ENCODE measurements around the gene AMPD3.

AMPD3 gene

GRCh38 chr11:10539339-10539738 is 84.3 kb downstream of the AMPD3 start:
- H3K9me3 ChIP-seq (ENCODE audit: severe bottlenecking): no peaks in the 10 kb centered on the region
- H3K27ac ChIP-seq (ENCODE audit: poor library complexity, severe bottlenecking): no peak overlapping the region
- H3K36me3 ChIP-seq (ENCODE audit: low read depth): no peaks in the 10 kb centered on the region; the same call in 1 of the 2 replicates
- H3K4me3 ChIP-seq (ENCODE audit: severe bottlenecking): no peak overlapping the region
- H3K27me3 ChIP-seq (ENCODE audit: insufficient read depth, poor library complexity, severe bottlenecking): no peaks in the 10 kb centered on the region
- DNase-seq (ENCODE audit: low spot score): no peak
- ATAC-seq (ENCODE audit: low read depth): no peak
- TF ChIP-seq CTCF (IDR thresholded peaks at IDR 0.05; ENCODE audit: poor library complexity, severe bottlenecking): no peak
- H3K4me1 ChIP-seq (ENCODE audit: insufficient read depth, poor library complexity, severe bottlenecking): peaks cover 7% of the 10 kb centered on the region

- no peaks in the 10 kb centered on the region; the same call in 1 of the 2 replicates for H3K36me3 ChIP-seq (ENCODE audit: low read depth)
- H3K9me3 ChIP-seq (ENCODE audit: severe bottlenecking): no peaks in the 10 kb centered on the region
- no peak for TF ChIP-seq CTCF (IDR thresholded peaks at IDR 0.05; ENCODE audit: poor library complexity, severe bottlenecking)
- ATAC-seq (ENCODE audit: low read depth) (peak; percentile 63), DNase-seq (ENCODE audit: low spot score) (no peak)
- H3K27ac ChIP-seq (ENCODE audit: poor library complexity, severe bottlenecking): peak overlapping the region; percentile 49
- peaks cover 7% of the 10 kb centered on the region for H3K4me1 ChIP-seq (ENCODE audit: insufficient read depth, poor library complexity, severe bottlenecking)
- H3K27me3 ChIP-seq (ENCODE audit: insufficient read depth, poor library complexity, severe bottlenecking): no peaks in the 10 kb centered on the region
- peak overlapping the region; percentile 51 for H3K4me3 ChIP-seq (ENCODE audit: severe bottlenecking)
Measured at GRCh38 chr11:10540546-10540914, 85.5 kb downstream of the AMPD3 start.

- peaks cover 7% of the 10 kb centered on the region for H3K4me1 ChIP-seq (ENCODE audit: insufficient read depth, poor library complexity, severe bottlenecking)
- H3K4me3 ChIP-seq (ENCODE audit: severe bottlenecking): peak within 1 kb of the TSS; percentile 51
- H3K9me3 ChIP-seq (ENCODE audit: severe bottlenecking): no peaks in the 10 kb centered on the region
- ATAC-seq (ENCODE audit: low read depth) (peak; percentile 95), DNase-seq (ENCODE audit: low spot score) (peak; percentile 96)
- peak within 1 kb of the TSS; percentile 49 for H3K27ac ChIP-seq (ENCODE audit: poor library complexity, severe bottlenecking)
- H3K27me3 ChIP-seq (ENCODE audit: insufficient read depth, poor library complexity, severe bottlenecking): no peaks in the 10 kb centered on the region
- no peaks in the 10 kb centered on the region; the same call in 1 of the 2 replicates for H3K36me3 ChIP-seq (ENCODE audit: low read depth)
- peak; percentile 91 for TF ChIP-seq CTCF (IDR thresholded peaks at IDR 0.05; ENCODE audit: poor library complexity, severe bottlenecking)
Measured at GRCh38 chr11:10540915-10541560, 86.0 kb downstream of the AMPD3 start, which contains the start of gene RNF141. Gene RNF141, minus strand, starts transcription at chr11:10541187. Its CDS starts 7,029 bp downstream, at chr11:10534158.

GRCh38 chr11:10541561-10541930 is 86.5 kb downstream of the AMPD3 start:
- ATAC-seq (ENCODE audit: low read depth) (no peak), DNase-seq (ENCODE audit: low spot score) (no peak)
- peaks cover 7% of the 10 kb centered on the region for H3K4me1 ChIP-seq (ENCODE audit: insufficient read depth, poor library complexity, severe bottlenecking)
- no peak for TF ChIP-seq CTCF (IDR thresholded peaks at IDR 0.05; ENCODE audit: poor library complexity, severe bottlenecking)
- no peak overlapping the region for H3K27ac ChIP-seq (ENCODE audit: poor library complexity, severe bottlenecking)
- no peaks in the 10 kb centered on the region for H3K27me3 ChIP-seq (ENCODE audit: insufficient read depth, poor library complexity, severe bottlenecking)
- H3K4me3 ChIP-seq (ENCODE audit: severe bottlenecking): peak overlapping the region; percentile 51
- no peaks in the 10 kb centered on the region for H3K9me3 ChIP-seq (ENCODE audit: severe bottlenecking)
- H3K36me3 ChIP-seq (ENCODE audit: low read depth): no peaks in the 10 kb centered on the region; the same call in 1 of the 2 replicates

GRCh38 chr11:10542776-10543175 is 87.7 kb downstream of the AMPD3 start:
- Histone ChIP-seq H3K4me3 (ENCODE audit: severe bottlenecking) (no peak overlapping the region), H3K9me3 (ENCODE audit: severe bottlenecking) (no peaks in the 10 kb centered on the region), H3K27me3 (ENCODE audit: insufficient read depth, poor library complexity, severe bottlenecking) (no peaks in the 10 kb centered on the region), H3K36me3 (ENCODE audit: low read depth) (no peaks in the 10 kb centered on the region), H3K4me1 (ENCODE audit: insufficient read depth, poor library complexity, severe bottlenecking) (peaks cover 7% of the 10 kb centered on the region), H3K27ac (ENCODE audit: poor library complexity, severe bottlenecking) (no peak overlapping the region)
- ATAC-seq (ENCODE audit: low read depth) (no peak), DNase-seq (ENCODE audit: low spot score) (no peak)
- TF ChIP-seq CTCF (IDR thresholded peaks at IDR 0.05; ENCODE audit: poor library complexity, severe bottlenecking): no peak

Measured in RWPE2 (cell line).